Middle frontal gyrus (tissue), 1 donor: ENCODE data around the gene ANAPC7.
A peak's percentile ranks its signal among the peaks of the same experiment; 100 is the strongest.
"Not testable (repeated sequence)": the region's sequence is repeated elsewhere in the genome, so short reads cannot be mapped to it uniquely, and the experiment has no call there.

ENCODE experiments used
- DNase-seq: peaks from one replicate; pipeline ENCODE4 v3.0.0-alpha.2; 2015; ENCODE audit warnings: low spot score; ENCODE audit errors: extremely low spot score

Gene ANAPC7

DNA sequence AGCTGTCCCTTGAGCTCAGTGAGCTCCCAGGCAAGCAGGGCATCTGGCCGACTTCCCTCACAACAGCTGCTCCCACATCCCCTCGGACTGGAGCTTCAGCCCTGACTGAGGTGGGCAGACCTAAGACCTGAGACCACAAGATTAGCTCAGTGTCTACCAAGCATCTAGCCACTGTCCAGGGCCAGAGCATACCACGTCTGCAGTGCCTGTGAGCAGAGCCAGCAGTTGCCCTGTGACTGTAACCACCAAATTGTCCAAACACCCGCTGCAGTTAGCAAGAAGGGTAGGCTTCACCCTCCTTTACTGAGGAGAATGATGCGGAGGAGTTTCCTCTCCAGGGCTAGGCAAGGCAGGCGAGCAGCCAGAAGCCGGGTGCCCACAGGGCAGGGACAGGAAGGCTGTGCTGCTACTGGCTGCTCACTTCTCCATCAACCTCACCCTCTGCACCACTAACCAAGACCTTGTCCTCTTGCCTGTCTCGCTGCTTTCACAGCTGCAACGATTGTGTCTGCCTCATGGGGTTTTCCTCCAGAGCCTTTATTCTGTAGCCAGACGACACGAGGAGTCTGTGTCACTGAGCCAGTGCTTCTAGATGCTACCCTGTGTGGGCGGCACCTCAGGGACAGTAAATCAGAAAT, 53.9 kb downstream of the ANAPC7 start:
- no peak for DNase-seq

DNA sequence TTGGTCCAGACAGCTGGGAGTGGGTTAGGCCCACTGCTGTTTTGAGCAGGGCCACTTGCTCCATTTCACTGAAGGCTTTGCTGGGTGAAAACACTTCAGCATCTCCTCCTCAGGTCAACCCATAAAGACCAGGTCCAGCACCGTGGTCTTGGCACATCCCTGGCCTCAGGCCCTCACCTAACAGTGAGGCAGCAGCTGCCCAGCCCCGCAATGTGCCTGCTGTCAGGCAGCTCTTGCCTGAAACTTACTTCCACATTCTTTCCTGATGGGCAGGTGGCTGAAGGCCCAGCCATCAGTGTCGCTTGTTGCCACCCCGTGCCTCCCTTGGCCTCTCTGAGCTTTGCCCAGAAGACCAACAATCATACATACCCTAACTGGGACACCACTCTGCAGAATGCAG, 54.4 kb downstream of the ANAPC7 start:
- DNase-seq: no peak

DNA sequence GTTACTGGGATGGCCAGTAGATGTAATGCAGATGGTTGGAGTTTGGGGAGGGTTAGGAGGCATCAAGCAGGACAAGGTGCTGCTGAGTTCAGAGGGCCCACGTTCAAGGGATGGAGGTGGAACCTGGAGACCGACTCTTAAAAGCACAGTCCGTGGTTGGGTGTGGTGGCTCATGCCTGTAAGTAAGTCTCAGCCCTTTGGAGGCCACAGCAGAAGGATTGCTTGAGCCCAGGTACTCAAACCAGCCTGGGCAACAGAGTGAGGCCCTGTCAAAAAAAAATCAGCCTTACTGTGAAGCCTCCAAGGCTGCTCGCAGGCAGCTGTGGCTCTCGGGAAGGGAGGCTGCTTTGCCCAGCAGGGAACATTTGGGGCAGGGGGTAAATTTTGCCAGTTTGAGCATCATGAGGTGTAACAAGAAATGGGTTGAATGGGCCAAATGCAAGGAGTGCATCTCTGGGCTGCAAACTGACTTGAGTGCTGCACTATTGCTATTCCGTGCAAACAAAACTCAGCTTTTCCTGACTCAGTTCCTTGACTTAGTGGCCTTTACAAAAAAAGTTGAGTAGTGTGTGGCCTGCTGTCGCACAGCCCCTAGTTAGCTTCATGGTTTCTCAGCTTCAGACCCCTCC, 55.0 kb downstream of the ANAPC7 start:
- no peak for DNase-seq

DNA sequence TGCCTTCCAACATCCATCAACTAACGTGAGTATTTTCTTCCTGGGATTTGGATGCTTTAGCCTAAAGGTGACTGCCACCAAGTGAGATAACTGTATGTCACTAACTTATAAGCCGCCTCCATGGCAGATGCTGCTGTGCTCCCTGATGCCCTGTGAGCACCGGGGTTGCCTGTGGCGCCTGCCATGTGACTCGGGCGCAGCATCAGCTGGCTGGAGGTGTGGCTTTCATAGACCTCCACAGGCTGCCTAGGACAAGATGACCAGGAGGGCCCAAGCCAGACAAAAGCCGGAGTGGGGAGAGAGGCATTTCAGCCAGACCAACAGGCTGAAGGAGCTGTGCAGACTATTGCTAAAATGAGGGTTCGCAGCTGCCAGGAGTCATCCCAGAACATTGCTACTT, 55.7 kb downstream of the ANAPC7 start:
- DNase-seq: no peak

DNA sequence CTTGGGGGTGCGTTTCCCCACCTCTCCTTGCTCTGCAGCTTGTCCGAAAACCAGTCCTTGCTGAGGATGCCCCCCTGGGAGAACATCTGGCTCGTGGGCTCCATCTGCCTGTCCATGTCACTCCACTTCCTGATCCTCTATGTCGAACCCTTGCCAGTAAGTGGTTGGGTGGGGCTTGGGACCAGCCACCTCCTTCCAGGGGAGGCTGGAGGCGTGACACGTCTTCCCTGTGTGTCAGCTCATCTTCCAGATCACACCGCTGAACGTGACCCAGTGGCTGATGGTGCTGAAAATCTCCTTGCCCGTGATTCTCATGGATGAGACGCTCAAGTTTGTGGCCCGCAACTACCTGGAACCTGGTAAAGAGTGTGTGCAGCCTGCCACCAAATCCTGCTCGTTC, 57.5 kb downstream of the ANAPC7 start:
- no peak for DNase-seq

DNA sequence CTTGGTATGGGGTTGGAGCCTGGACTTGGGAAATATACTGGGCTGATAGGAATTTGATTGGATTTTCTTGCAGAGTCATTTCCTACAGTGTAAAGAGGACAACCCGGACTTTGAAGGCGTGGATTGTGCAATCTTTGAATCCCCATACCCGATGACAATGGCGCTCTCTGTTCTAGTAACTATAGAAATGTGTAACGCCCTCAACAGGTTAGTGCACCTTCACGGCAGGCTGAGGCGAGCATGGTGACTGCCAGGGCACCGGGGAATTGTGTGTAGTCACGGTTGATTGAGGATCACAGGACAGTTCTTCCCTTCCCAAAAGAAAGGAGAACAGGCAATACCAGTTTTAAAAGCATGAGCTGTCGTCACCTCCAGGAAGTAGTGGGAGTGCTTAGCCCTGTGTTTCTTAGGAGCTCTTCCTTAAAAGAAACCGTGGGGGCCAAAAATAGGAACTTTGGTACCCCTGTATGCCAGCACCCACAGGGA, 58.3 kb downstream of the ANAPC7 start:
- no peak for DNase-seq

DNA sequence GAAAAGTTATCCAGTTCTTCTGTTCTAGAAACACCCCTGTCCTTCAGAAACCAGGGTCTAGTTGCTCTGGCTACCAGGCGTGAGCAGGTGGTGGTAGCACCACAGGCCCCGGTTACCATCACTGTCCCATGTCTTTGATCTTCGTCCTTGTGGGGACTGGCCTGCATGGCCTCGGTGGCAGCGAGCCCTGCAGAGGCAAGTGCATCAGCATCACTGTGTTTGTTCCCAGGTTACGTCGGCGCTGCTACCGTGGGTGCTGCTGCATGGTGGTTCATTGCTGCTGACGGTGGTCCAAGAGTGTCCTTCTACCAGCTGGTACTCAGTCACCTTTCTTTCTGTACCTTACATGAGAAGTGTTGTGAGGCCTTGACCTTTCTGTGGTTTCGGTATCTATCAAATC, 58.9 kb downstream of the ANAPC7 start:
- DNase-seq: no peak

DNA sequence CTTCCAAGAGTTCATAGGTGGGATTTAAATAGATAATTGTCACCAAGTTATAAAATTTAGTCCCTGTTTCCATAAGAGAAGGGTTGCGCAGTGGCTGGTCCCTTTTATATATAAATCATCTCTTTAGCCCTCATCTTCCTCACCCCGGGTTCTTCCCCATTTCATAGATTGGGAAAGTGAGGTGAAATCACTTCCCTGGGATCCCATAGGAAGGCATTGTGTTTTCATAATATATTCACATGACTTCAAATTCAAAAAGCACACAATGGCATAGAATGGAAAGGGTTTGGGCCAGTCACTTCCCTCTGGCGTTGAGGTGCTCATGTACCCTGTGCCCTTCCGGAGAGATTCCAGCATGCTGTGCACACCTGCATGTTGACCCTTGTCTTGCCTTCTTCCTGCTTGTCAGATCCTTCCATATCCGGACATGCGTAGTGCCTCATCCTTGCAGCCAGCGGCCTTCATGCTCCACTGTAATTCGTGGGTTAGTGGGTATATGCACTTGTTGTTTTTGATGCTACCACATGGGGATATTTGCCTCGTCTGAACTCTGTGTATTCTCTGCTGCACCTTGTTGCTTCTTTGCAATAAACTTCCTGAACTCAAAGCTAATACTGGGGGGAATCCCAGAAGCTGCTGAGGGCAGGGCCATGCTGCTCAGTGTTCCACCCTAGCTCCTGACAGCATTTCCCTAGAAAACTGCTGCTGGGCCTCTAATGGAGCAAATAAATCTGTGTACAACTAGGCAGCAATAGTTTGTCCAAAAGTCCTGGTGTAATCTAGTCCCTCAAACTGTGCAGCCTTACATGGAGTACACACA, 59.6 kb downstream of the ANAPC7 start:
- no peak for DNase-seq

DNA sequence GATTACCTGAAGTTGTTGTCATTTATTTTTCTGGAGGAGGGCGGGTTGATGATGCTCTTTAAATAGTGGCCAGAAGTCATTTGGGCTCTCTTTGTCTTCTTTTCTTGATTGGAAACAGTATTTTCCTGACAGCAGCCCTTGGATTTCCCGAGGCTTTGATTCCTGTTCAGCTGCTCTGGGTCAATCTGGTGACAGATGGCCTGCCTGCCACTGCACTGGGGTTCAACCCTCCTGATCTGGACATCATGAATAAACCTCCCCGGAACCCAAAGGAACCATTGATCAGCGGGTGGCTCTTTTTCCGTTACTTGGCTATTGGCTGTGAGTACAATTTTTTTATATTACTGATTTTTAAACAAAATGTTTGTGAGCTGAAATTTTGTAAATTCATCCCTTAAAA, 60.4 kb downstream of the ANAPC7 start:
- no peak for DNase-seq

DNA sequence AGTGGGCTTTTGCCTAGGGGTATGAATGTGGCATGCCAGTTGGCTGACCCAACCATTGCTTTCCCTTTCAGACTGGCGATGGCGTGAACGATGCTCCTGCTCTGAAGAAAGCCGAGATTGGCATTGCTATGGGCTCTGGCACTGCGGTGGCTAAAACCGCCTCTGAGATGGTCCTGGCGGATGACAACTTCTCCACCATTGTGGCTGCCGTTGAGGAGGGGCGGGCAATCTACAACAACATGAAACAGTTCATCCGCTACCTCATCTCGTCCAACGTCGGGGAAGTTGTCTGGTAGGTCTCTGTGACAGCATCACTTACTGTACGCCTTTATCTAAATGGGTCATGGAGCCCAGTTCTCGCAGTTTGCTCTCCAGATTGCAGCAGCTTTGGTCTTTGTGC, 61.4 kb downstream of the ANAPC7 start:
- no peak for DNase-seq

DNA sequence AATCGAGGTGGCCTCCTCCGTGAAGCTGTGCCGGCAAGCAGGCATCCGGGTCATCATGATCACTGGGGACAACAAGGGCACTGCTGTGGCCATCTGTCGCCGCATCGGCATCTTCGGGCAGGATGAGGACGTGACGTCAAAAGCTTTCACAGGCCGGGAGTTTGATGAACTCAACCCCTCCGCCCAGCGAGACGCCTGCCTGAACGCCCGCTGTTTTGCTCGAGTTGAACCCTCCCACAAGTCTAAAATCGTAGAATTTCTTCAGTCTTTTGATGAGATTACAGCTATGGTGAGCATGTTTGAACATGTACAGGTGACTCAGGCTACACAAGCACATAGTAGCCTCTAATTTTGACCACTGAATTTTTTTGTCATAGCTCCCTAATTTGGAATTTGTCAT, 62.8 kb downstream of the ANAPC7 start:
- no peak for DNase-seq

DNA sequence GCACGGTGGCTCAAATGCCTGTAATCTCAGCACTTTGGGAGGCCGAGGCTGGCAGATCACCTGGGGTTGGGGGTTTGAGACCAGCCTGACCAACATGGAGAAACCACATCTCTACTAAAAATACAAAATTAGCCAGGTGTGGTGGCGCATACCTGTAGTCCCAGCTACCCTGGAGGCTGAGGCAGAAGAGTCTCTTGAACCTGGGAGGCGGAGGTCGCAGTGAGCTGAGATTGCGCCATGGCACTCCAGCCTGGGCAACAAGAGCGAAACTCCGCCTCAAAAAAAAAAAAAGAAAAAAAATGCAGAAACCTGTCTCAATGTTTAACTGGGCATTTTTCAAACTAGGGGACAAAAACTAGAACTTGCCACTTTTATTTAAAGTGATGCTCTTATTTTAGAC, 63.2 kb downstream of the ANAPC7 start:
- DNase-seq: not testable (repeated sequence)

DNA sequence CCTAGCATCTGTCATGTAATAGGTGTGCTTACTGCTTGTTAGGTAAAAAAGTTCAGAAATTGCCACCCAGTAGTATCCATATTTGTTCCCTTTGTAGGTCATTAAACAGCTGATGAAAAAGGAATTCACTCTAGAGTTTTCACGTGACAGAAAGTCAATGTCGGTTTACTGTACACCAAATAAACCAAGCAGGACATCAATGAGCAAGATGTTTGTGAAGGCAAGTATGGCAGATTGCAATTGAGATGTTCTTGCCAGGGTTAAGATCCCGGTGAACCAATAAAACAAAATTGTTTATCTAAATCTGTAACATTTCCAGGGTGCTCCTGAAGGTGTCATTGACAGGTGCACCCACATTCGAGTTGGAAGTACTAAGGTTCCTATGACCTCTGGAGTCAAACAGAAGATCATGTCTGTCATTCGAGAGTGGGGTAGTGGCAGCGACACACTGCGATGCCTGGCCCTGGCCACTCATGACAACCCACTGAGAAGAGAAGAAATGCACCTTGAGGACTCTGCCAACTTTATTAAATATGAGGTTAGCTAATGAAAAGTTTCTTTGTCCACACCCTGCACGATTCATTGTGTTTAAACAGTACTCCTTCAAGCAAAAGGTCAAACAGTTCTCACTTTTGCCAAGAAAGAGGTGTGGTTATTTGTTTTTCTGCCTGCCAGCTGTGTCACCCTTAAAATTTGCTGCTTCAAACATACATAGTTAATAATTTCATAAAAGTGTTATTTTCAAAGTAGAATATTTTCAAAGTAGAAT, 64.1 kb downstream of the ANAPC7 start:
- no peak for DNase-seq

DNA sequence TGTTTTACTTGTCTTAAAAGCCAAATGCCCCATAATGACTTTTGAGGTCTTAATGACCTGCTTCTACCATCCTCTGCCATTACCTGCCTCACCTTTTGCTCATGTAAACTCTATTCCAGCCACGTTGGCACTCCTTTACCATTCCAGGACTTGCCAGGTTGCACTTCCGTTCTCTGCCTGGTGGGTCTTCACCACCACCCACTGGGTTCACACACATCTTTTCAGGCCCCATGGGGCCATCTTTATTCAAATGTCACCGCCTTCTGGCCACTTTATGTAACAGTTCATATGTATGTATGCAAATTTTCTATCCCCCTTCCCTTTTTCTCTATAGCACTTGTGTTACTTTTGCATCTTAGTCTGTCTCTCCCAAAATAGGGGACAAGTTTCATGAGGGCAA, 64.8 kb downstream of the ANAPC7 start:
- DNase-seq: no peak

DNA sequence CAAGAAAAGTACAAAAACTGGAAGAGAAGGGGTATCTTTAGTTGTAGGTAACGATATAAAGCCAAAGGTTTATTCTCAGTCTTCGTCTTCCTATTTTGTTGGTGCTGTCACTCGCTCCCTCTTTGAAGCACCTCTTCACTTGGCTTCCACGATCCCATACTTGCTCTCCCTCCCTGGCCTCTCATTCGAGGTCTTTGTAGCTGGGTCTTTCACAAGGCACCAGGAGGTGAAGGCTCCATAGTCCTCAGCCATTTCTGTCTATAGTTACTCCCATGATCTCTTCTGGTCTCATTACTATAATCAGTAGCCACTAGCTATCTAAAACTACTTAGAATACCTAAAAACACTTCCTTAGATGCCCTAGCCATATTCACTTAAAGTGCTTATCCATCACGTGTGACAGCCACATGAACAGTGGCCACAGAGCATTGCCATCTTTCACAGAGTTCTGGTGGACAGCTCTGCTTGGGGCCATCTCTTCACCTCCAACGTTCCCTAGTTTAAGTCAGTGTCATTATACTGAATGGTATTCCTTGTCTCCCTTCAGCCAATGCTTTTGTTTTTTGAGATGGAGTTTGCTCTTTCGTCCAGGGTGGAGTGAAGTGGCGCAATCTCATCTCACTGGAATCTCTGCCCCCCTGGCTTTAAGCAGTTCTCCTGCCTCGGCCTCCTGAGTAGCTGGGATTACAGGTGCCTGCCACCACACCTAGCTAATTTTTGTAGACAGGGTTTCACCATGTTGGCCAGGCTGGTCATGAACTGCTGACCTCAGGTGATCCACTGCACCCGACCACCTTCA, 65.4 kb downstream of the ANAPC7 start:
- no peak for DNase-seq

DNA sequence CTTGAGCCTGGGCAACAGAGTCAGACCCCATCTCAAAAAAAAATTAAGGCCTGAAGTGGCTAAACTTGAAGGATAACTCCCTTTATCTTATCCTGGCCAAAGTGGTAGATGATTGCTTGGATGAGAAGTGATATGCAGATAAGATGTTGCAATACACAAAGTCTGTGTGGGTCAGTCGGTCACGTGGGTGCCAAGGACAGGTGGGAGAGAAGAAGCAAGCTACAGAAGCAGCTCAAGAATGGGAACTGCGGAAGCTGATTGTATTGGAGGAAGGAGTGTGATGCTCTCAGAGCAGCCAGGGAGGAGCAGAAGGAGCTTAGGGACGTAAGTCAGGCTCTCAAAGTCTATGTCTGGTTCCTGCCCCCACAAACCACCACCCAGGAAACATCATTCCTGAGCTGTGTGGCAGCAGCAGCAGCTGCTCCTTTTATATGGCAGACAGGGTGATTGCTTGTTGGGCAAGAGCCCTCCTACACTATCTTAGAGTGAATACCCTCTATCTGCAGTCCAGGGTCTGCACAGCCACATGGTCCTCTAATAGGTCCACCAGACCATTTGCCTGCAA, 67.9 kb downstream of the ANAPC7 start:
- DNase-seq: no peak

DNA sequence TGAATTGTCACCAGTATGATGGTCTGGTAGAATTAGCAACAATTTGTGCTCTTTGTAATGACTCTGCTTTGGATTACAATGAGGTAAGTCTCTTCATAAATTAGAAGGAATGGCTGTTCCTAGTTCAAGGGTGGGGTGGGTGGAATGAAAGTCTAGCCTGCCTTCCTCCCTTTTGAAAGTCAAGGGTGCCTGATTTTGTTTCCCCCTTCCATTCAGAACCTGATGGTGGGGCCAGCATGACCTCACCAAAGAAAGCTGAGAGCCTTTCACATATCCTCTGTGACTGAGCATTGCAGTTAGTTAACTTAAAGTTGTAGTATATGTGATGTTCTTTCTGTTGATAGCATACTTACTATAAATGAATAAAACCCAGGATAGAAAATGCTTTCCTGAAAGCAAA, 70.3 kb downstream of the ANAPC7 start:
- no peak for DNase-seq

DNA sequence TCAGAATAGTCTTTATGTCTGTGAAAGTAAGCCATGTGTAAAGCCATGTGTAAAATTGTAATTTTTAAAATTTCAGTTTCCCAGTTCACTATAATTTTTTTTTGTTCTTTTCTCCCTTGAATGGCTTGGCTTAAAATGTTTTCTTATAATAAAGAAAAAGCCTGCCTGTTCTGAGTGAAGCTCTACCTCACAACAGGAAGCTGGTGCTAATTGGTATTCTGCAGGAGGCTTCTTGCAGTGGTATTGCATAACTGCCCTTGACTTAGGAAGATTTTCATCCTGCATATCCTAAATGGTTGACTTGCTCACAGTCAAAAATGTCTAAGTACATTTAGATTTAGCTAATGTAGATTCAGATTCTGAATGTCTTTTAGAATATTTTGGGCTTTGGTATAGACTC, 73.0 kb downstream of the ANAPC7 start:
- peak; percentile 20 for DNase-seq

DNA sequence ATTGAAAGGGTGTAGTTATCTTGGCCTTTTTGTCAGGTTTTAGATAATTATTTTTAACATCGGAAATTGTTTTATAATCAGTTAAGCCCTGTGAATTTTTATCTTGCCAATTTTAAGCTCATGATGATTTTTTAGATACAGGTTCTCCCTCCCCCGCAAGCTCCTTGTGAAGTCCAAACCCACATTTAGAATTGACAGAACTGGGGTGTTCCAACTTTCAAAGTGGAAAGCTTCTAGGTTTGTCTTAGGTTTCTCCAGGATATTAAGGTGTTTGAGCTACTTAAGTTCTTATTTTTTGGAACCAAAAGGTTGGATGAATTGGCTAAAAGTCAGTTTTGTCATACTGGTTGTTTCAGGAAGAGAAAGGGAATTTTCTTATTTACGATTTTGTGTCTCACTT, 73.4 kb downstream of the ANAPC7 start:
- no peak for DNase-seq

DNA sequence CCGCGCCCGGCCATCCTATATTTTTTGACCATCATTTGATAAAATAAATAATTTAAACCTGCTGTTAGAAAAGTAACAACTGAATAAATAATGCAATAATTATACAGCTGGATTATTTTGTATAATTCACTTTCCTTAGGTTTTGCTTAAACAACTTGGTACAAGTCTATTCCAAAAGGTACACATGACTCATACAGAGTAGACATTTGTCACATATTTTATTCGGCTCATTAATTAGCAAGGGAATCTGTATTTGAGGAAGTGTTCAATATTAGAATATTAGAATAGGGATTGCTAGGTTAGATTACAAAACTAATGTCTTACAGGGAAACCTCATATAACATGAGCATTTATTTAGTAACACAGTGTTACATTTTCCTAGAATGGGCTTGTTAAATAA, 73.8 kb downstream of the ANAPC7 start:
- no peak for DNase-seq
